ENCODE results near the gene DEFB114. TPM values are rescaled to one million over a fixed set of nuclear protein-coding genes. Genes with fewer than 3 reads are reported as not detected.

DEFB114 gene
- total RNA-seq, 2 experiments from 2014 or later: not detected

DNA sequence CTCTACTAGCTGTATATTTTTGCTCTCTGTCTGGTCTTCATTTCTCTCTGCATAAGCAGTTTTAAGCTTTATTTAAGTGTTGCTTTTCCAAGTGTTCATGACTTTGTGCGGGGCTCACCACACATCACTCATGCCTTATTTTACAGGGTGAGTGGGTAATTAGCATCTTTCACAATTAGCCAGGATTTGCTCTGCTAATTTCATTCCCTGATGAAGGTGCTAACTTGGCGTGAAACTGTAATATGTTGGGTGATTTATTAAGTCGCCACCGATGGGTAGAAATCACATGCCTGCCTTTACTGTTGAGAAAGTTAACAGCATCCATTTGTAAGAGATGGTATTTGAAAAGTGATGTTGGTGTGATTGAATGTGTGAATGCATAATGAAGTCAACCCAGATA, 44.7 kb downstream of the DEFB114 start:
- no peaks in the 10 kb centered on the region for H3K79me2 ChIP-seq (ENCODE audit: insufficient read depth, low read depth, low read length)
- no peaks in the 10 kb centered on the region for H3K4me1 ChIP-seq (ENCODE audit: insufficient read depth, low read length, poor library complexity, severe bottlenecking)
- no peak overlapping the region for H3K4me3 ChIP-seq (ENCODE audit: low read depth, low read length, poor library complexity, severe bottlenecking)
- POLR2A ChIA-PET: no interaction called here
- CTCF ChIA-PET (ENCODE audit: unreplicated experiment): no interaction called here
- no peak overlapping the region for H2AFZ ChIP-seq (ENCODE audit: low read length)
- no peak overlapping the region for H3K27ac ChIP-seq (ENCODE audit: low read depth, low read length, poor library complexity, severe bottlenecking)
- H3K4me2 ChIP-seq (ENCODE audit: low read length): no peak overlapping the region
- BruUV-seq (replicated peaks): no TSS peak
- H4K20me1 ChIP-seq (ENCODE audit: insufficient read depth, low read length): no peaks in the 10 kb centered on the region
- H3K9me3 ChIP-seq (ENCODE audit: low read length): no peaks in the 10 kb centered on the region
- DNase-seq (ENCODE audit: low spot score): no peak
- TF ChIP-seq EZH2phosphoT487 (IDR thresholded peaks at IDR 0.05; ENCODE audit: borderline replicate concordance, low read depth, low read length): no peak
- TF ChIP-seq, protein P1, sequence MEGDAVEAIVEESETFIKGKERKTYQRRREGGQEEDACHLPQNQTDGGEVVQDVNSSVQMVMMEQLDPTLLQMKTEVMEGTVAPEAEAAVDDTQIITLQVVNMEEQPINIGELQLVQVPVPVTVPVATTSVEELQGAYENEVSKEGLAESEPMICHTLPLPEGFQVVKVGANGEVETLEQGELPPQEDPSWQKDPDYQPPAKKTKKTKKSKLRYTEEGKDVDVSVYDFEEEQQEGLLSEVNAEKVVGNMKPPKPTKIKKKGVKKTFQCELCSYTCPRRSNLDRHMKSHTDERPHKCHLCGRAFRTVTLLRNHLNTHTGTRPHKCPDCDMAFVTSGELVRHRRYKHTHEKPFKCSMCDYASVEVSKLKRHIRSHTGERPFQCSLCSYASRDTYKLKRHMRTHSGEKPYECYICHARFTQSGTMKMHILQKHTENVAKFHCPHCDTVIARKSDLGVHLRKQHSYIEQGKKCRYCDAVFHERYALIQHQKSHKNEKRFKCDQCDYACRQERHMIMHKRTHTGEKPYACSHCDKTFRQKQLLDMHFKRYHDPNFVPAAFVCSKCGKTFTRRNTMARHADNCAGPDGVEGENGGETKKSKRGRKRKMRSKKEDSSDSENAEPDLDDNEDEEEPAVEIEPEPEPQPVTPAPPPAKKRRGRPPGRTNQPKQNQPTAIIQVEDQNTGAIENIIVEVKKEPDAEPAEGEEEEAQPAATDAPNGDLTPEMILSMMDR (conservative IDR thresholded peaks at IDR 0.05; ENCODE audit: low read length): no peak
- no peaks in the 10 kb centered on the region for H3K9me2 ChIP-seq (ENCODE audit: insufficient read depth, low read length)
- H3K36me3 ChIP-seq (ENCODE audit: insufficient read depth, low read length): no peaks in the 10 kb centered on the region
- intact Hi-C loops (cut with micrococcal nuclease; ENCODE audit: unreplicated experiment): no loop called here

DNA sequence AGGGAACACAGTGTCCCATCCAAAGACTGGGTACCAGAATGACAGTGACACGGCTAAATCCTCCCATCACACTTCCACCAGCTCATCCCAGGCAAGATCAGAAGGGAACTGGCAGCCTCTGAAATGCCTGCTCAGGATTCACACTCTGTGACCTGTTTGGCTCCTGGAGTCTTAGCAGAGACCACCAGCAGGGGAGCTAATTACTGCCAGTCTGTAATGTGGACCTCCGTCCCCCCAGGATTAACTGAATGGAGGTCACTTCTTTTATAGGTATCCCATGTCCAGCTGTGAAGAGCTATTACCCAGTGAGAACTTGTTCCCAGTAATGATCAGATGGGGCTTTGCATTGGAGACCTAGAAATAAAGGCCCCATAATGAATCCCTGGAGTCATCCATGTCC, 45.2 kb downstream of the DEFB114 start:
- no peaks in the 10 kb centered on the region for H3K79me2 ChIP-seq (ENCODE audit: insufficient read depth, low read depth, low read length)
- H3K36me3 ChIP-seq (ENCODE audit: insufficient read depth, low read length): no peaks in the 10 kb centered on the region
- intact Hi-C loops (cut with micrococcal nuclease; ENCODE audit: unreplicated experiment): no loop called here
- H3K9me2 ChIP-seq (ENCODE audit: insufficient read depth, low read length): no peaks in the 10 kb centered on the region
- H3K4me3 ChIP-seq (ENCODE audit: low read depth, low read length, poor library complexity, severe bottlenecking): no peak overlapping the region
- CTCF ChIA-PET (ENCODE audit: unreplicated experiment): no interaction called here
- no peaks in the 10 kb centered on the region for H3K4me1 ChIP-seq (ENCODE audit: insufficient read depth, low read length, poor library complexity, severe bottlenecking)
- no peak for DNase-seq (ENCODE audit: low spot score)
- POLR2A ChIA-PET: interaction anchor here (0.6 kb wide), 1 partner anchor 1278 kb away, joined by 5 read pairs; no protein-coding TSS in a partner anchor
- no peak overlapping the region for H2AFZ ChIP-seq (ENCODE audit: low read length)
- no peaks in the 10 kb centered on the region for H3K9me3 ChIP-seq (ENCODE audit: low read length)
- no peak overlapping the region for H3K27ac ChIP-seq (ENCODE audit: low read depth, low read length, poor library complexity, severe bottlenecking)
- H4K20me1 ChIP-seq (ENCODE audit: insufficient read depth, low read length): no peaks in the 10 kb centered on the region
- BruUV-seq (replicated peaks): no TSS peak
- TF ChIP-seq, protein P1 (conservative IDR thresholded peaks at IDR 0.05; ENCODE audit: low read length): no peak
- TF ChIP-seq EZH2phosphoT487 (IDR thresholded peaks at IDR 0.05; ENCODE audit: borderline replicate concordance, low read depth, low read length): no peak
- no peak overlapping the region for H3K4me2 ChIP-seq (ENCODE audit: low read length)

DNA sequence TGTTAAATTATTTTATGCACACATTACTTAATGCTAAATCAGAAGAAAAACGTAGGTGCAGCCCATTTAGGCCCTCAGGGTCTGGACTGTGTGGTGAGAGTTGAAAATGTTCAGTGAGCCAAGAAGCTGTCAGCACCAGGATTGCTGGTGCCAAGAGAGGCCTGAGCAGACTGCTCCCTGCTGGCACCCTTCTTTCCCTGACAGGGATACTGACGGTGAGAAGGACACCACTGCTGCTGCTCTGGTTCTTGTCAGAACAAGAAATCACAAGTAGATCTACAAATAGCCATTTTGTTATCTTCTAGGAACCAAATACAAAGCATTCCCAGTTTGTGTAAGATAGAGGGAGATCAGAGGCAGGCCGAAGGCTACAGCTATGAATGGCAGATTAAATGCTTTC, 48.9 kb downstream of the DEFB114 start:
- BruUV-seq (replicated peaks): no TSS peak
- CTCF ChIA-PET (ENCODE audit: unreplicated experiment): no interaction called here
- intact Hi-C loops (cut with micrococcal nuclease; ENCODE audit: unreplicated experiment): no loop called here

More for the DNA sequence above, 48.9 kb downstream of the DEFB114 start:
- H3K4me2 ChIP-seq (ENCODE audit: low read length): no peak overlapping the region
- H2AFZ ChIP-seq (ENCODE audit: low read length): no peak overlapping the region
- no peak overlapping the region for H3K27ac ChIP-seq (ENCODE audit: low read depth, low read length, poor library complexity, severe bottlenecking)
- H3K9me3 ChIP-seq (ENCODE audit: low read length): no peaks in the 10 kb centered on the region
- no peaks in the 10 kb centered on the region for H4K20me1 ChIP-seq (ENCODE audit: insufficient read depth, low read length)
- no peaks in the 10 kb centered on the region for H3K9me2 ChIP-seq (ENCODE audit: insufficient read depth, low read length)
- POLR2A ChIA-PET: interaction anchor here (0.8 to 0.9 kb wide), 2 partner anchors 9 to 14 kb away, joined by 3 read pairs; no protein-coding TSS in a partner anchor
- no peak for DNase-seq (ENCODE audit: low spot score)
- H3K79me2 ChIP-seq (ENCODE audit: insufficient read depth, low read depth, low read length): no peaks in the 10 kb centered on the region
- no peak overlapping the region for H3K4me3 ChIP-seq (ENCODE audit: low read depth, low read length, poor library complexity, severe bottlenecking)
- no peaks in the 10 kb centered on the region for H3K4me1 ChIP-seq (ENCODE audit: insufficient read depth, low read length, poor library complexity, severe bottlenecking)
- no peaks in the 10 kb centered on the region for H3K36me3 ChIP-seq (ENCODE audit: insufficient read depth, low read length)
- TF ChIP-seq EZH2phosphoT487 (IDR thresholded peaks at IDR 0.05; ENCODE audit: borderline replicate concordance, low read depth, low read length): no peak
- TF ChIP-seq, protein P1 (conservative IDR thresholded peaks at IDR 0.05; ENCODE audit: low read length): no peak

Measured in OCI-LY7 (cell line).